Heart left ventricle (tissue), 13 donors: ENCODE measurements around the gene ITGB3.

ENCODE experiments used
- POLR2A ChIP-seq, 2 donors: fragments of 450-650 bp; IDR thresholded peaks; one replicate each; pipeline ENCODE4 v1.6.1; 2017; ENCODE audit warnings: antibody characterized with exemption in 2 of 2, mild to moderate bottlenecking in 2 of 2, moderate library complexity in 2 of 2
- TF ChIP-seq, protein P1 (sequence below), 12 donors: fragments of 200-600 bp; sonication (generic) in 4 of 12; IDR thresholded peaks; one replicate each; pipeline versions ENCODE4 v1.5.0 to v1.8.0; 2018 to 2022; ENCODE audit warnings: antibody characterized with exemption in 12 of 12, mild to moderate bottlenecking in 5 of 12
- donor health status: ischemic (EF 13 %, LVEDD 7.1; RV severe dilation, severe dysfunction).
- donor health status: DM: no; HTN: yes; CAD: no.
- donor health status: DM: no; HTN: no; CAD: no.
- donor health status: ischemic (EF 25% LVEDD 6.9; RV normal size, moderate dysfunction).
- donor health status: ischemic (EF 25% LVEDD 5.7; RV mildly dilated, moderate dysfunction).
- donor health status: ischemic (EF 35%, LVEDD 5.7; RV mildly dilated, moderate dysfunction).
- donor health status: nonischemic (EF 11% LVEDD 7.7; RV severe dilation, severe dysfunction).
- donor health status: DM: yes; HTN: yes; CAD: no.
- donor health status: PGD.
- donor health status: ischemic (EF 29% LVEDD 5.4; RV normal size, mild dysfunction).
- donor health status: nonischemic (EF 23%, LVEDD 6.1; RV moderate dilation, normal function).

DNA sequence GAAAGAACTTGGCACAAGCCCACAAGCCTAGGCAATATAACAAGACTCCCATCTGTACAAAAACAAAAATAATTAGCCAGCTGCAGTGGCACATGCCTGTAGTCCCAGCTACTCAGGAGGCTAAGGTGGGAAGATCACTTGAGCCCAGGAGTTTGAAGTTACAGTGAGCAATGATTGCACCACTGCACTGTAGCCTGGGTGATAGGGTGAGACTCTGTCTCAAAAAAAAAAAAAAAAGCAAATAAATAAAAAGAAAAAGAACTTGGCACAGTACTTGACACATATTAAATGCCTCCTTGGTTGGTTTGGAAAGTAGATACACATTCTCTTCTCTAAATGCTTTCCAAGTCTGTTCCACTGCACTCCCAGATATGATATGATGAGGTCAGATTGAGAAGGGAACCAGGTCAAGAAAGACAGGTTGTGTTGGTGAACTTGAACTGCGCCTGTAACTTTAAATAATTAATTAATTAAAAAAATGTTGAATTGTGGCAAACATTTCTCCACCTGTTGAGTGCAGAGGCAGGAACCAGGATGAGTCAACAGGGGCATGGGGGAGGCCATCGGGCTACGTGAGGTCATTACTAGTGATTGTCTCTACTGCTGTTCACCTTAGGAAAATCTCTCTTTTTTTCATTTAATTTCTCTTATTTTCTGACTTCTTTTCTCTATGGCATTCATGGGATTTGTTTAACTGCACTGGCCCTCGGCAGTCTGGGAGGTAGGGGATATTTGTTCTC, 44.2 kb downstream of the ITGB3 start:
- TF ChIP-seq, protein P1, sequence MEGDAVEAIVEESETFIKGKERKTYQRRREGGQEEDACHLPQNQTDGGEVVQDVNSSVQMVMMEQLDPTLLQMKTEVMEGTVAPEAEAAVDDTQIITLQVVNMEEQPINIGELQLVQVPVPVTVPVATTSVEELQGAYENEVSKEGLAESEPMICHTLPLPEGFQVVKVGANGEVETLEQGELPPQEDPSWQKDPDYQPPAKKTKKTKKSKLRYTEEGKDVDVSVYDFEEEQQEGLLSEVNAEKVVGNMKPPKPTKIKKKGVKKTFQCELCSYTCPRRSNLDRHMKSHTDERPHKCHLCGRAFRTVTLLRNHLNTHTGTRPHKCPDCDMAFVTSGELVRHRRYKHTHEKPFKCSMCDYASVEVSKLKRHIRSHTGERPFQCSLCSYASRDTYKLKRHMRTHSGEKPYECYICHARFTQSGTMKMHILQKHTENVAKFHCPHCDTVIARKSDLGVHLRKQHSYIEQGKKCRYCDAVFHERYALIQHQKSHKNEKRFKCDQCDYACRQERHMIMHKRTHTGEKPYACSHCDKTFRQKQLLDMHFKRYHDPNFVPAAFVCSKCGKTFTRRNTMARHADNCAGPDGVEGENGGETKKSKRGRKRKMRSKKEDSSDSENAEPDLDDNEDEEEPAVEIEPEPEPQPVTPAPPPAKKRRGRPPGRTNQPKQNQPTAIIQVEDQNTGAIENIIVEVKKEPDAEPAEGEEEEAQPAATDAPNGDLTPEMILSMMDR (IDR thresholded peaks at IDR 0.05) = no peak
- no peak for TF ChIP-seq POLR2A (IDR thresholded peaks at IDR 0.05)
